ENCODE results near the gene OR5M10.
"Not testable (repeated sequence)": the region's sequence is repeated elsewhere in the genome, so short reads cannot be mapped to it uniquely, and the experiment has no call there.

Gene OR5M10

GRCh38 chr11:56577621-56578020 lies at the start of gene OR5M10:
Gene OR5M10, minus strand, starts transcription at chr11:56577721. Its CDS starts 0 bp downstream, at chr11:56577721.
- no peak for DNase-seq

- DNase-seq: no peak
These were observed 48.4 kb upstream of the OR5M10 start for GRCh38 chr11:56625946-56626345.

GRCh38 chr11:56624661-56625110 lies 47.2 kb upstream of the OR5M10 start:
- no peak for DNase-seq

GRCh38 chr11:56611174-56611573 lies 33.7 kb upstream of the OR5M10 start:
- DNase-seq: no peak

- not testable (repeated sequence) for DNase-seq
These were observed 14.7 kb upstream of the OR5M10 start for GRCh38 chr11:56592088-56592717.

- no peak for DNase-seq
These were observed 18.9 kb downstream of the OR5M10 start for GRCh38 chr11:56558574-56558973.

- DNase-seq: not testable (repeated sequence)
These were observed 22.8 kb downstream of the OR5M10 start for GRCh38 chr11:56554691-56555090.

- no peak for DNase-seq
These were observed 32.0 kb downstream of the OR5M10 start for GRCh38 chr11:56545531-56545930.

- DNase-seq: no peak
These were observed 33.8 kb downstream of the OR5M10 start for GRCh38 chr11:56543739-56544138.

GRCh38 chr11:56543157-56543556 lies 34.4 kb downstream of the OR5M10 start, which contains the start of gene OR5M11:
Gene OR5M11, minus strand, starts transcription at chr11:56543257. Its CDS starts 0 bp downstream, at chr11:56543257.
- DNase-seq: no peak

- DNase-seq: no peak
These were observed 44.3 kb downstream of the OR5M10 start for GRCh38 chr11:56533054-56533740.

- DNase-seq: no peak
These were observed 45.7 kb downstream of the OR5M10 start for GRCh38 chr11:56531856-56532255.

Data from right forelimb (tissue), 1 donor.